Fibroblast of mammary gland (primary cell): ENCODE data around the gene SYT6.
A peak's percentile ranks its signal among the peaks of the same experiment; 100 is the strongest.
"Not testable (repeated sequence)": the region's sequence is repeated elsewhere in the genome, so short reads cannot be mapped to it uniquely, and the experiment has no call there.

Experiments
- DNase-seq: peaks from one replicate; pipeline ENCODE4 v3.0.0-alpha.2; 2010; ENCODE audit warnings: low read depth
- H3K4me3 ChIP-seq: 2 replicates; pipeline ENCODE4 v1.5.1; 2011; ENCODE audit warnings: low read depth, mild to moderate bottlenecking, low read length, moderate library complexity; ENCODE audit not compliant: control insufficient read depth
- TF ChIP-seq, protein P1 (sequence below): conservative IDR thresholded peaks from 2 replicates; pipeline ENCODE4 v1.5.1; 2011; ENCODE audit warnings: low read depth, low read length, inconsistent platforms; ENCODE audit not compliant: control insufficient read depth, insufficient read depth

SYT6 gene

GRCh38 chr1:114063544-114063943 is 90.1 kb downstream of the SYT6 start:
- no peak overlapping the region for H3K4me3 ChIP-seq
- no peak for DNase-seq
- TF ChIP-seq, protein P1, sequence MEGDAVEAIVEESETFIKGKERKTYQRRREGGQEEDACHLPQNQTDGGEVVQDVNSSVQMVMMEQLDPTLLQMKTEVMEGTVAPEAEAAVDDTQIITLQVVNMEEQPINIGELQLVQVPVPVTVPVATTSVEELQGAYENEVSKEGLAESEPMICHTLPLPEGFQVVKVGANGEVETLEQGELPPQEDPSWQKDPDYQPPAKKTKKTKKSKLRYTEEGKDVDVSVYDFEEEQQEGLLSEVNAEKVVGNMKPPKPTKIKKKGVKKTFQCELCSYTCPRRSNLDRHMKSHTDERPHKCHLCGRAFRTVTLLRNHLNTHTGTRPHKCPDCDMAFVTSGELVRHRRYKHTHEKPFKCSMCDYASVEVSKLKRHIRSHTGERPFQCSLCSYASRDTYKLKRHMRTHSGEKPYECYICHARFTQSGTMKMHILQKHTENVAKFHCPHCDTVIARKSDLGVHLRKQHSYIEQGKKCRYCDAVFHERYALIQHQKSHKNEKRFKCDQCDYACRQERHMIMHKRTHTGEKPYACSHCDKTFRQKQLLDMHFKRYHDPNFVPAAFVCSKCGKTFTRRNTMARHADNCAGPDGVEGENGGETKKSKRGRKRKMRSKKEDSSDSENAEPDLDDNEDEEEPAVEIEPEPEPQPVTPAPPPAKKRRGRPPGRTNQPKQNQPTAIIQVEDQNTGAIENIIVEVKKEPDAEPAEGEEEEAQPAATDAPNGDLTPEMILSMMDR = no peak

GRCh38 chr1:114062477-114063099 is 91.1 kb downstream of the SYT6 start:
- H3K4me3 ChIP-seq = no peak overlapping the region
- TF ChIP-seq, protein P1 = no peak
- no peak for DNase-seq

- no peak overlapping the region for H3K4me3 ChIP-seq
- peak; percentile 14 for DNase-seq
- TF ChIP-seq, protein P1 = no peak
These were observed 92.4 kb downstream of the SYT6 start for GRCh38 chr1:114061121-114061830.

- not testable (repeated sequence) for H3K4me3 ChIP-seq, DNase-seq
These were observed 95.4 kb downstream of the SYT6 start for GRCh38 chr1:114058236-114058635.

- H3K4me3 ChIP-seq = no peak overlapping the region
- TF ChIP-seq, protein P1 = no peak
- DNase-seq = no peak
These were observed 99.5 kb downstream of the SYT6 start for GRCh38 chr1:114054148-114054547.

DNA sequence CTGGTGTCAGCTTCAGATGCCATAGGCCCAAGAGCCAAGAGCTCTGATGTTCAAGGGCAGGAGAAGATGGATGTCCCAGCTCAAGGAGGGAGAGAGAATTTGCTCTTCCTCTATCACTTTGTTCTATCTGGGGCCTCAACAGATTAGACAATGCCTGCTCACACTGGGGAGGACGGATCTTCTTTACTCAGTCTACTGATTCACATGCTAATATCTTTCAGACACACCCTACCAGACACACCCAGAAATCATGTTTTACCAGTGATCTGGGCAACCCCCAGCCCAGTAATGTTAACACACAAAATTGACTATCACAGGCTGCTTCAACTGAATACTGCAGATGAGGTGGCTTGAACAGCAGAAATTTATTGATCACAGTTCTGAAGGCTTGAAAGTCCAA is 105.4 kb downstream of the SYT6 start:
- TF ChIP-seq, protein P1 = no peak
- no peak overlapping the region for H3K4me3 ChIP-seq
- no peak for DNase-seq

DNA sequence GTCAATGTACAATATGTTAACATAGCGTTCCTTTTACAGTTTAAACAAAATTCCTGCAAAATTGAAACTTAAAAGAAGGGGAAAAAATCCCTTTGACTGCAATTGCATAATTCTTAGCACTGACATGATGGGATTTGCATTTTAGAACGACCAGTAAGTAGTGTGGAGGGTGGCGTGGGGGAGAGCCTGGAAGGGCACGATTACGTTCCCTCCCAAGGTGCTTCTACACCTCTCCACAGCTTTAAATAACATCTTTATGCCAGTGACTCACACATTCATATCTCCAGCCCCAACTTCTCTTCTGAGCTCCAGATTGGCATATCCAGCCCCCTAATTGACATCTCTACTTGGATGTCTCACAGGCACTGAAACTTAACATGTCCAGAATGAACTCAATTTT is 110.1 kb downstream of the SYT6 start:
- DNase-seq = no peak
- H3K4me3 ChIP-seq = no peak overlapping the region
- TF ChIP-seq, protein P1 = no peak
